ES-I3 (cell line): Measurements from ENCODE around the gene CACNA1I.
"Not testable (repeated sequence)": the region's sequence is repeated elsewhere in the genome, so short reads cannot be mapped to it uniquely, and the experiment has no call there.

ENCODE experiments used
- H3K36me3 ChIP-seq: 2 replicates; pipeline ENCODE4 v1.6.1; 2013; ENCODE audit warnings: mild to moderate bottlenecking, low read length, control low read depth, moderate library complexity; ENCODE audit not compliant: insufficient read depth
- H3K4me1 ChIP-seq: 2 replicates; pipeline ENCODE4 v1.6.1; 2013; ENCODE audit warnings: mild to moderate bottlenecking, control low read depth, low read length; ENCODE audit not compliant: insufficient read depth
- H3K9ac ChIP-seq: 2 replicates; pipeline ENCODE4 v1.6.1; 2013; ENCODE audit warnings: low read depth, mild to moderate bottlenecking, low read length, moderate library complexity
- H3K9me3 ChIP-seq: 2 replicates; pipeline ENCODE4 v1.6.1; 2013; ENCODE audit warnings: mild to moderate bottlenecking, low read length, moderate library complexity; ENCODE audit not compliant: control insufficient read depth, insufficient read depth

The CACNA1I gene

GRCh38 chr22:39723463-39723862 is 152.9 kb downstream of the CACNA1I start:
- no peak overlapping the region for H3K9ac ChIP-seq
- H3K9me3 ChIP-seq = no peaks in the 10 kb centered on the region; the same call in 1 of the 2 replicates
- peaks cover 10% of the 10 kb centered on the region; the same call in 1 of the 2 replicates for H3K4me1 ChIP-seq
- no peaks in the 10 kb centered on the region for H3K36me3 ChIP-seq

- Histone ChIP-seq H3K4me1 (peaks cover 10% of the 10 kb centered on the region; the same call in 1 of the 2 replicates), H3K9me3 (no peaks in the 10 kb centered on the region; the same call in 1 of the 2 replicates), H3K36me3 (no peaks in the 10 kb centered on the region), H3K9ac (no peak overlapping the region)
Measured at GRCh38 chr22:39723899-39724351, 153.4 kb downstream of the CACNA1I start.

- Histone ChIP-seq H3K4me1 (peaks cover 10% of the 10 kb centered on the region; the same call in 1 of the 2 replicates), H3K9ac (no peak overlapping the region), H3K36me3 (no peaks in the 10 kb centered on the region), H3K9me3 (no peaks in the 10 kb centered on the region; the same call in 1 of the 2 replicates)
Measured at GRCh38 chr22:39724390-39724789, 153.8 kb downstream of the CACNA1I start.

DNA sequence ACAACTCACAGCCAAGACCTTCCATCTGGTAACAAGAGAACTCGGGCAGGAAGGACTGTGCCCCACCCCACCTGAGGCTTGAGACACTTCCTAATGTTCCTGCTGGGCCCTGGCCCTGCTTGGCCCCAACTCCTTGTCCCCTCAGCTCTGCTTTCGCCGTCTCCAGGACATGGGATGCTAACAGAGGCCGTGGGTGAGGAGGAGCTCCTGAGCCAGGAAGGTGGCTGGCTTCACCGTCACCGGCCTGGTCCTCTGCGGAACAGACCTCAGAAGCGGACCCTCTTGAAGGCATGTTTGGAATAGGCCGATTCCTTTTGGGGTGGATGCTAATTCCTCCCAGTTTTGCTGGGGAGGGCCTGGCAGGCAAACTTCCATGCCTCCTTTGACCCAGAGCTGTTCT is 154.3 kb downstream of the CACNA1I start:
- no peaks in the 10 kb centered on the region; the same call in 1 of the 2 replicates for H3K9me3 ChIP-seq
- no peaks in the 10 kb centered on the region for H3K36me3 ChIP-seq
- H3K9ac ChIP-seq = no peak overlapping the region
- peaks cover 8% of the 10 kb centered on the region; the same call in 1 of the 2 replicates for H3K4me1 ChIP-seq

- Histone ChIP-seq H3K36me3 (no peaks in the 10 kb centered on the region), H3K9me3 (no peaks in the 10 kb centered on the region; the same call in 1 of the 2 replicates), H3K4me1 (peaks cover 2% of the 10 kb centered on the region; the same call in 1 of the 2 replicates), H3K9ac (no peak overlapping the region)
Measured at GRCh38 chr22:39725351-39726035, 154.9 kb downstream of the CACNA1I start.

- Histone ChIP-seq H3K9me3 (no peaks in the 10 kb centered on the region; the same call in 1 of the 2 replicates), H3K4me1 (peaks cover 8% of the 10 kb centered on the region; the same call in 1 of the 2 replicates), H3K36me3 (no peaks in the 10 kb centered on the region), H3K9ac (no peak overlapping the region)
Measured at GRCh38 chr22:39727541-39727940, 157.0 kb downstream of the CACNA1I start.

- no peaks in the 10 kb centered on the region; the same call in 1 of the 2 replicates for H3K9me3 ChIP-seq
- H3K4me1 ChIP-seq = peaks cover 8% of the 10 kb centered on the region; the same call in 1 of the 2 replicates
- no peaks in the 10 kb centered on the region for H3K36me3 ChIP-seq
- no peak overlapping the region for H3K9ac ChIP-seq
Measured at GRCh38 chr22:39728236-39728860, 157.8 kb downstream of the CACNA1I start.

DNA sequence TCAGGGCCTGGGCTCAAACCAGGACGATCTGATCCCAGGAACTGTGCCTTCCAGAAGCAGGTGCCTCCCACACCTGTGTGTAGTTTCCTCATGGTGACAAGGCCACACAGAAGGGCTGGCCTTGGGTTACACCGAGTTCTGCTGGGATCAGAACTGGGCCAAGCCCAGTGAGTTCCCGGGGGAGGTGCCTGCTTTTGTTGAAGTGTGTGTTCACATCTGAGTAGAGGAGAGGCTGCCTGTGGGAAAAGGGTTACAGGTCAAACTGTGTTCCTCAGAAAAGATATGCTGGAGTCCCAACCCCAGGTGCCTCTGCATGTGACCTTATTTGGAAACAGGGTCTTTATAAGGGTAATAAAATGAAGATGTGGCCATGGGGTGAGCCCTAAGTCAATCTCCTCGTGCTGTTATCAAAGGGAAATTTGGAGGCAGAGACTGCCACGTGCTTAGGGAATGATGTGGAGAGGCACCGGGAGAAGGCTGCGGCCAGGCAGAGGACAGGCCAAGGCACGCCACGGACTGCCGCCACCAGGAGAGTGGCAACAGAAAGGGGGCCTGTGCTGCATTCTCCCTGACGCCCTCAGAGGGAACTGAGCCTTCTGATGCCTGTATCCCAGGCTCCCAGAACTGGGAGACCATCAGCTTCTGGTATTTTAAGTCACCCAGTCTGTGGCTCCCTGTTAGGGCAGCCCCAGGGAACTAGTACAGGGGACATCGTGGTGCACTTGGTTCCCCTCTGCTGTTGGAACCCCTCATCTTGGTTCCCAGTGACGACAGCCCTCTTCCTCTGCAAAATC is 158.8 kb downstream of the CACNA1I start:
- H3K9ac ChIP-seq = no peak overlapping the region
- H3K9me3 ChIP-seq = no peaks in the 10 kb centered on the region; the same call in 1 of the 2 replicates
- H3K36me3 ChIP-seq = no peaks in the 10 kb centered on the region
- H3K4me1 ChIP-seq = peaks cover 8% of the 10 kb centered on the region; the same call in 1 of the 2 replicates

DNA sequence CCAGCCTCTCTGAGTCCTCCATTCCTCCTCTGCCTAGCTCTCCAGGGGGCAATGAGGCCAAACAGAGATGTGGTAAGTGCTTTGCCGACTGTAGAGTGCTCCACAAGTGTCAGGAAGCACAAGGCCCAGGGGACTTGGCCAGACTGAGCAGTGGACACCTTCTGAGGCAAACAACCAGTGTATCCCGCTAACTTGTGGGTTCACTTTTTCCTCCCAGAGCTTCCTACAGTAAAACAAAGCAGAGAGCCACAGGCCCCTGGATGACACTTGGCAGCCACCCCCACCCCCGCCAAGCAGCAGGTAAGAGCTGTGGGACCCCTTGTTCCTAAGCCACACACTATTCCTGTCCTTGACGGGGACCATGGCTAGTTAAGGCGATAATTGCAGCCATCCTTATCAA is 160.9 kb downstream of the CACNA1I start:
- H3K9me3 ChIP-seq = no peaks in the 10 kb centered on the region; the same call in 1 of the 2 replicates
- no peaks in the 10 kb centered on the region for H3K36me3 ChIP-seq
- peaks cover 8% of the 10 kb centered on the region; the same call in 1 of the 2 replicates for H3K4me1 ChIP-seq
- no peak overlapping the region for H3K9ac ChIP-seq

DNA sequence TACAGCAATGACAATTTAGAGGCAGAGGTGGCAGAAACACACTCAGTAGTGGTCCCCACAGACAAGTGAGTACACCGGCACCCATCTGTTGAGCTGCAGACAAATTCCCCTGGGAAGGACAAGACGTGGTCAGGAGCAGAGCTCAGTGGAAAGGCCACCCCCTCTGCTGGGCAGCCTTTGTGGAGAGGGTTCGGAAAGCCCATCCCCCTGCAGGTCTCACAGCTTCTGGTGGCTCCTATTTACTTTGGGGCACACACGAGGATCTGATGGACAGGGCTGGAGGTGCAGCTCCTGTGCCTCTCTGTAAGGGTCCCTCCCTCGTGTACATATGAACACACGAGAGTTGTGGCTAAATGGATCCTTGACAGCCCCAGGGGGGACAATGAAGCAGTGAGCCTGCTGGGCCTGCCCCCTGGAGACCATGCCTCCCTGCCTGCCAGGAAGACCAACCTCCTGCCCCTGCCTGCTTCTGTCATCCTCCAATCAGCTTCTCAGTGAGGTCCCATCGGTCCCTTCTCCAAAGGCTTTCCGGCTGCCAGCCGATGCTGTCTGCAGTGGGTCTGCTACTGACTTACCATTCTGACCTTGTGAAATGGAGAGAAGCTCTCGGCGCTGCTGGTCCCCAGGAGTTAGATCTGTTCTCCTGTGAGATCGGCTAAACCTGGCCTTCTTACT is 161.5 kb downstream of the CACNA1I start:
- Histone ChIP-seq H3K36me3 (no peaks in the 10 kb centered on the region), H3K9ac (no peak overlapping the region), H3K9me3 (no peaks in the 10 kb centered on the region; the same call in 1 of the 2 replicates), H3K4me1 (peaks cover 8% of the 10 kb centered on the region; the same call in 1 of the 2 replicates)

- Histone ChIP-seq H3K36me3 (no peaks in the 10 kb centered on the region), H3K9ac (no peak overlapping the region), H3K4me1 (peaks cover 8% of the 10 kb centered on the region; the same call in 1 of the 2 replicates), H3K9me3 (no peaks in the 10 kb centered on the region; the same call in 1 of the 2 replicates)
Measured at GRCh38 chr22:39732625-39733024, 162.1 kb downstream of the CACNA1I start.

GRCh38 chr22:39733191-39733590 is 162.6 kb downstream of the CACNA1I start:
- no peaks in the 10 kb centered on the region for H3K36me3 ChIP-seq
- H3K9me3 ChIP-seq = no peaks in the 10 kb centered on the region; the same call in 1 of the 2 replicates
- no peak overlapping the region for H3K9ac ChIP-seq
- H3K4me1 ChIP-seq = peaks cover 8% of the 10 kb centered on the region; the same call in 1 of the 2 replicates

GRCh38 chr22:39734046-39734445 is 163.5 kb downstream of the CACNA1I start:
- H3K36me3 ChIP-seq, H3K4me1 ChIP-seq, H3K9ac ChIP-seq, H3K9me3 ChIP-seq: not testable (repeated sequence)
